ENCODE measurements around the gene SEL1L.
"Not testable (repeated sequence)": the region's sequence is repeated elsewhere in the genome, so short reads cannot be mapped to it uniquely, and the experiment has no call there.

SEL1L gene

GRCh38 chr14:81537193-81537592 is 3.5 kb upstream of the SEL1L start:
- no peak for TF ChIP-seq POLR2A (IDR thresholded peaks at IDR 0.05; ENCODE audit: low read depth, low read length)
- no peak for FAIRE-seq
- no peak for DNase-seq (ENCODE audit: insufficient read length, low spot score)

GRCh38 chr14:81536241-81536771 is 2.7 kb upstream of the SEL1L start:
- DNase-seq (ENCODE audit: insufficient read length, low spot score) (no peak), FAIRE-seq (no peak)
- TF ChIP-seq POLR2A (IDR thresholded peaks at IDR 0.05; ENCODE audit: low read depth, low read length): no peak

- no peak for DNase-seq (ENCODE audit: insufficient read length, low spot score)
- TF ChIP-seq POLR2A (IDR thresholded peaks at IDR 0.05; ENCODE audit: low read depth, low read length): no peak
- FAIRE-seq: no peak
Observed at GRCh38 chr14:81535396-81536164, 1.9 kb upstream of the SEL1L start.

- FAIRE-seq: no peak
- no peak for TF ChIP-seq POLR2A (IDR thresholded peaks at IDR 0.05; ENCODE audit: low read depth, low read length)
Observed at GRCh38 chr14:81534510-81535074, 939 bp upstream of the SEL1L start.

GRCh38 chr14:81533212-81533535 is 479 bp downstream of the SEL1L start:
- TF ChIP-seq POLR2A (IDR thresholded peaks at IDR 0.05; ENCODE audit: low read depth, low read length): no peak
- DNase-seq (ENCODE audit: insufficient read length, low spot score) (no peak), FAIRE-seq (no peak)

More at GRCh38 chr14:81534510-81535074, 939 bp upstream of the SEL1L start:
- no peak for DNase-seq (ENCODE audit: insufficient read length, low spot score)

GRCh38 chr14:81529391-81529790 is 4.3 kb downstream of the SEL1L start:
- FAIRE-seq (no peak), DNase-seq (ENCODE audit: insufficient read length, low spot score) (no peak)
- no peak for TF ChIP-seq POLR2A (IDR thresholded peaks at IDR 0.05; ENCODE audit: low read depth, low read length)

GRCh38 chr14:81525129-81525528 is 8.5 kb downstream of the SEL1L start:
- FAIRE-seq: no peak

GRCh38 chr14:81523616-81524015 is 10.0 kb downstream of the SEL1L start:
- no peak for FAIRE-seq
- no peak for DNase-seq (ENCODE audit: insufficient read length, low spot score)
- TF ChIP-seq POLR2A (IDR thresholded peaks at IDR 0.05; ENCODE audit: low read depth, low read length): no peak

More at GRCh38 chr14:81525129-81525528, 8.5 kb downstream of the SEL1L start:
- no peak for TF ChIP-seq POLR2A (IDR thresholded peaks at IDR 0.05; ENCODE audit: low read depth, low read length)
- DNase-seq (ENCODE audit: insufficient read length, low spot score): no peak

GRCh38 chr14:81523016-81523415 is 10.6 kb downstream of the SEL1L start:
- no peak for FAIRE-seq
- no peak for TF ChIP-seq POLR2A (IDR thresholded peaks at IDR 0.05; ENCODE audit: low read depth, low read length)
- no peak for DNase-seq (ENCODE audit: insufficient read length, low spot score)

GRCh38 chr14:81521356-81521755 is 12.3 kb downstream of the SEL1L start:
- FAIRE-seq (no peak), DNase-seq (ENCODE audit: insufficient read length, low spot score) (no peak)
- TF ChIP-seq POLR2A (IDR thresholded peaks at IDR 0.05; ENCODE audit: low read depth, low read length): no peak

GRCh38 chr14:81519200-81520011 is 14.2 kb downstream of the SEL1L start:
- TF ChIP-seq POLR2A (IDR thresholded peaks at IDR 0.05; ENCODE audit: low read depth, low read length): no peak
- FAIRE-seq: no peak
- no peak for DNase-seq (ENCODE audit: insufficient read length, low spot score)

- FAIRE-seq (no peak), DNase-seq (ENCODE audit: insufficient read length, low spot score) (no peak)
- no peak for TF ChIP-seq POLR2A (IDR thresholded peaks at IDR 0.05; ENCODE audit: low read depth, low read length)
Observed at GRCh38 chr14:81517798-81518398, 15.8 kb downstream of the SEL1L start.

- FAIRE-seq (no peak), DNase-seq (ENCODE audit: insufficient read length, low spot score) (no peak)
- no peak for TF ChIP-seq POLR2A (IDR thresholded peaks at IDR 0.05; ENCODE audit: low read depth, low read length)
Observed at GRCh38 chr14:81516986-81517797, 16.5 kb downstream of the SEL1L start.

- not testable (repeated sequence) for FAIRE-seq
Observed at GRCh38 chr14:81515927-81516326, 17.7 kb downstream of the SEL1L start.

GRCh38 chr14:81512826-81513225 is 20.8 kb downstream of the SEL1L start:
- not testable (repeated sequence) for DNase-seq (ENCODE audit: insufficient read length, low spot score); FAIRE-seq

More at GRCh38 chr14:81515927-81516326, 17.7 kb downstream of the SEL1L start:
- not testable (repeated sequence) for DNase-seq (ENCODE audit: insufficient read length, low spot score)
